Omental fat pad (tissue), 4 donors: ENCODE measurements around the gene TTC31. TPM values are rescaled to one million over a fixed set of nuclear protein-coding genes. Genes with fewer than 3 reads are reported as not detected.

Source experiments
- total RNA-seq, 4 donors: library from RNA; depleted of rRNA; stranded (reverse); fragments of >200 nt; gene quantifications; one replicate each; pipeline ENCODE4 v1.1.0, GENCODE V29; 2016

TTC31 gene
- total RNA-seq, 4 donors from 2014 or later: 16.8 to 25.7 (median 22.1) TPM

Other genes starting within 250 kb of the TTC31 start
- gene SLC4A5, start 139.7 kb upstream of the TTC31 start, total RNA-seq: 1 to 10 TPM; 1.2 to 3.0 (median 1.6) TPM
- gene DCTN1, start 102.8 kb upstream of the TTC31 start, total RNA-seq: 100 to 1,000 TPM in 3 of 4 donors, 10 to 100 TPM in 1; 83.1 to 122 (median 114) TPM
- gene C2orf81, start 61.5 kb upstream of the TTC31 start, total RNA-seq: 1 to 10 TPM in 2 of 4 donors, under 1 TPM in 2; 0.48 to 1.4 (median 1.0) TPM
- gene WDR54, start 61.4 kb upstream of the TTC31 start, total RNA-seq: 10 to 100 TPM in 1 of 4 donors, 1 to 10 TPM in 3; 3.0 to 10.5 (median 6.1) TPM
- 10 to 100 TPM in 3 of 4 donors, 1 to 10 TPM in 1; 9.1 to 32.2 (median 19.3) TPM for gene RTKN, start 41.1 kb upstream of the TTC31 start, total RNA-seq
- 10 to 100 TPM in 3 of 4 donors, 1 to 10 TPM in 1; 4.6 to 26.5 (median 14.9) TPM for gene INO80B, start 28.0 kb upstream of the TTC31 start, total RNA-seq
- 10 to 100 TPM; 34.9 to 64.5 (median 44.3) TPM for gene WBP1, start 24.6 kb upstream of the TTC31 start, total RNA-seq
- 10 to 100 TPM; 31.8 to 43.0 (median 40.4) TPM for gene MOGS, start 17.7 kb upstream of the TTC31 start, total RNA-seq
- 10 to 100 TPM; 33.3 to 44.6 (median 36.9) TPM for gene MRPL53, start 10.4 kb upstream of the TTC31 start, total RNA-seq
- gene CCDC142, start 83 bp upstream of the TTC31 start, total RNA-seq: 10 to 100 TPM in 3 of 4 donors, 1 to 10 TPM in 1; 7.4 to 31.6 (median 27.3) TPM
- 1 to 10 TPM in 3 of 4 donors, under 1 TPM in 1; 0.79 to 5.6 (median 1.3) TPM for gene LBX2, start 16.5 kb downstream of the TTC31 start, total RNA-seq
- gene PCGF1, start 24.6 kb downstream of the TTC31 start, total RNA-seq: 10 to 100 TPM; 11.6 to 20.2 (median 16.8) TPM
- not detected for gene TLX2, start 31.4 kb downstream of the TTC31 start, total RNA-seq
- not detected for gene DQX1, start 43.1 kb downstream of the TTC31 start, total RNA-seq
- 100 to 1,000 TPM; 120 to 157 (median 146) TPM for gene AUP1, start 46.6 kb downstream of the TTC31 start, total RNA-seq
- gene HTRA2, start 46.9 kb downstream of the TTC31 start, total RNA-seq: 10 to 100 TPM; 30.7 to 45.6 (median 36.8) TPM
- 10 to 100 TPM in 2 of 4 donors, 1 to 10 TPM in 2; 7.5 to 12.4 (median 9.1) TPM for gene LOXL3, start 70.9 kb downstream of the TTC31 start, total RNA-seq
- gene DOK1, start 71.6 kb downstream of the TTC31 start, total RNA-seq: 10 to 100 TPM; 16.0 to 39.4 (median 30.5) TPM
- 1 to 10 TPM in 1 of 4 donors, under 1 TPM in 3; 0.56 to 1.8 (median 0.91) TPM for gene M1AP, start 165.2 kb downstream of the TTC31 start, total RNA-seq
- gene SEMA4F, start 171.2 kb downstream of the TTC31 start, total RNA-seq: 1 to 10 TPM; 3.5 to 7.3 (median 5.3) TPM